ENCODE measurements around the gene RAB11B.
"Not testable (repeated sequence)": the region's sequence is repeated elsewhere in the genome, so short reads cannot be mapped to it uniquely, and the experiment has no call there.

RAB11B gene

GRCh38 chr19:8389891-8390616 is at the start of gene RAB11B:
Gene RAB11B (plus strand): TSS chr19:8390360. CDS start chr19:8390417, 57 bp downstream.
- peak; percentile 100 for DNase-seq (ENCODE audit: low read depth)
- H3K4me3 ChIP-seq (ENCODE audit: control insufficient read depth, low read depth, low read length), result peak within 1 kb of the TSS; percentile 70
- TF ChIP-seq CTCF (conservative IDR thresholded peaks at IDR 0.05; ENCODE audit: control insufficient read depth, insufficient read depth, low read depth, low read length), result no peak

- H3K4me3 ChIP-seq (ENCODE audit: control insufficient read depth, low read depth, low read length); DNase-seq (ENCODE audit: low read depth): not testable (repeated sequence)
Observed at GRCh38 chr19:8341504-8341903, 48.7 kb upstream of the RAB11B start.

- no peak for TF ChIP-seq CTCF (conservative IDR thresholded peaks at IDR 0.05; ENCODE audit: control insufficient read depth, insufficient read depth, low read depth, low read length)
- H3K4me3 ChIP-seq (ENCODE audit: control insufficient read depth, low read depth, low read length), result no peak overlapping the region
- no peak for DNase-seq (ENCODE audit: low read depth)
Observed at GRCh38 chr19:8342316-8342683, 47.9 kb upstream of the RAB11B start.

- DNase-seq (ENCODE audit: low read depth), result peak; percentile 95
- TF ChIP-seq CTCF (conservative IDR thresholded peaks at IDR 0.05; ENCODE audit: control insufficient read depth, insufficient read depth, low read depth, low read length), result no peak
- peak within 1 kb of the TSS; percentile 37 for H3K4me3 ChIP-seq (ENCODE audit: control insufficient read depth, low read depth, low read length)
Observed at GRCh38 chr19:8342684-8343482, 47.3 kb upstream of the RAB11B start, which contains the start of gene KANK3. Gene KANK3 (minus strand): TSS chr19:8343262. CDS start chr19:8337828, 5,434 bp downstream.

- H3K4me3 ChIP-seq (ENCODE audit: control insufficient read depth, low read depth, low read length), result peak overlapping the region; percentile 21
- no peak for DNase-seq (ENCODE audit: low read depth)
Observed at GRCh38 chr19:8343483-8343844, 46.7 kb upstream of the RAB11B start.

GRCh38 chr19:8349629-8350372 is 40.4 kb upstream of the RAB11B start:
- H3K4me3 ChIP-seq (ENCODE audit: control insufficient read depth, low read depth, low read length); DNase-seq (ENCODE audit: low read depth): not testable (repeated sequence)

More at GRCh38 chr19:8343483-8343844, 46.7 kb upstream of the RAB11B start:
- TF ChIP-seq CTCF (conservative IDR thresholded peaks at IDR 0.05; ENCODE audit: control insufficient read depth, insufficient read depth, low read depth, low read length), result no peak

GRCh38 chr19:8352134-8352827 is 37.9 kb upstream of the RAB11B start:
- DNase-seq (ENCODE audit: low read depth), result no peak
- TF ChIP-seq CTCF (conservative IDR thresholded peaks at IDR 0.05; ENCODE audit: control insufficient read depth, insufficient read depth, low read depth, low read length), result no peak
- H3K4me3 ChIP-seq (ENCODE audit: control insufficient read depth, low read depth, low read length), result no peak overlapping the region

GRCh38 chr19:8352845-8353244 is 37.3 kb upstream of the RAB11B start:
- DNase-seq (ENCODE audit: low read depth); H3K4me3 ChIP-seq (ENCODE audit: control insufficient read depth, low read depth, low read length): not testable (repeated sequence)
